Endothelial cell of umbilical vein (primary cell): ENCODE data around the gene INSC. TPM values are rescaled to one million over a fixed set of nuclear protein-coding genes. Genes with fewer than 3 reads are reported as not detected.

ENCODE experiments used
- BruUV-seq: library from RNA; stranded (reverse); fragments of 400-500 nt; replicated peaks from 2 replicates; lab custom pipeline; 2021; lab: Mats Ljungman, UMichigan
- CTCF ChIA-PET: fragments of 300-600, 350-600 bp; sonication (Branson Sonifier 250); formaldehyde crosslinking; loops from one replicate; lab custom pipeline; 2021; ENCODE audit warnings: antibody characterized with exemption, inconsistent platforms; lab: Charles Lee
- POLR2A ChIA-PET: fragments of 300-600, 350-600 bp; sonication (Branson Sonifier 250); formaldehyde crosslinking; loops from one replicate; lab custom pipeline; 2021; ENCODE audit warnings: antibody characterized with exemption, inconsistent platforms; lab: Charles Lee
- DNase-seq: peaks from one replicate; pipeline ENCODE4 v3.0.0-alpha.2; 2011; ENCODE audit warnings: low read depth, low spot score
- FAIRE-seq: peaks from 2 replicates; lab custom pipeline; 2011; peaks lifted over from hg19 to GRCh38; lab: Jason Lieb, UNC
- H2AFZ ChIP-seq: 2 replicates; pipeline ENCODE4 v1.6.0; 2012; ENCODE audit warnings: low read depth, low read length, control low read depth, inconsistent platforms
- H3K27ac ChIP-seq: 2 replicates; pipeline ENCODE4 v1.5.1; 2011; ENCODE audit warnings: low read depth, mild to moderate bottlenecking, control low read depth, low read length, moderate library complexity; ENCODE audit not compliant: insufficient read depth
- H3K27me3 ChIP-seq, 2 experiments: 2 replicates each; pipeline versions ENCODE4 v1.6.0 to v1.6.1; 2011; ENCODE audit warnings: low read length in 2 of 2, mixed read lengths in 1 of 2; ENCODE audit not compliant: control insufficient read depth in 2 of 2, insufficient read depth in 2 of 2
- H3K36me3 ChIP-seq, 2 experiments: 2 replicates in 1 of 2; 3 replicates in 1 of 2; pipeline ENCODE4 v1.5.1; 2011; ENCODE audit warnings: low read length in 2 of 2, mild to moderate bottlenecking in 1 of 2, moderate library complexity in 1 of 2; ENCODE audit not compliant: control insufficient read depth in 2 of 2, insufficient read depth in 2 of 2; ENCODE audit errors: extremely low read depth in 1 of 2
- H3K4me1 ChIP-seq: 3 replicates; pipeline ENCODE4 v1.5.1; 2011; ENCODE audit warnings: mild to moderate bottlenecking, low read length; ENCODE audit not compliant: control insufficient read depth, insufficient read depth; ENCODE audit errors: extremely low read depth
- H3K4me2 ChIP-seq: 2 replicates; pipeline ENCODE4 v1.6.1; 2011; ENCODE audit warnings: low read length, control low read depth, mixed read lengths; ENCODE audit not compliant: insufficient read depth
- H3K4me3 ChIP-seq, 3 experiments: fragments of 200-600 bp in 1 of 3; sonication (generic), shearing (Covaris generic) in 1 of 3; replicated peaks in 1 of 3; 2 replicates each; pipeline ENCODE4 v1.5.1; 2011 to 2016; ENCODE audit warnings: control low read depth in 3 of 3, low read length in 3 of 3, mild to moderate bottlenecking in 2 of 3, inconsistent platforms in 1 of 3, low read depth in 1 of 3, moderate library complexity in 1 of 3; ENCODE audit not compliant: insufficient read depth in 1 of 3
- H3K79me2 ChIP-seq: 2 replicates; pipeline ENCODE4 v1.6.0; 2012; ENCODE audit warnings: low read length, inconsistent platforms; ENCODE audit not compliant: control insufficient read depth, insufficient read depth
- H3K9ac ChIP-seq: replicated peaks from 2 replicates; pipeline ENCODE3; 2011; ENCODE audit warnings: low read length, control low read depth; ENCODE audit not compliant: insufficient read depth; ENCODE audit errors: extremely low read depth
- H3K9me1 ChIP-seq: replicated peaks from 3 replicates; pipeline ENCODE4 v1.6.0; 2011; ENCODE audit warnings: mild to moderate bottlenecking, low read length; ENCODE audit not compliant: control insufficient read depth, insufficient read depth; ENCODE audit errors: extremely low read depth
- H3K9me3 ChIP-seq: replicated peaks from 2 replicates; pipeline ENCODE4 v1.5.1; 2012; ENCODE audit warnings: low read length, inconsistent platforms; ENCODE audit not compliant: control insufficient read depth, insufficient read depth
- H4K20me1 ChIP-seq: replicated peaks from 2 replicates; pipeline ENCODE3; 2011; ENCODE audit warnings: mild to moderate bottlenecking, low read length; ENCODE audit not compliant: control insufficient read depth, insufficient read depth; ENCODE audit errors: extremely low read depth
- EZH2 ChIP-seq: IDR thresholded peaks from 2 replicates; pipeline ENCODE4 v1.6.1; 2012; ENCODE audit warnings: borderline replicate concordance, low read depth, mild to moderate bottlenecking, moderate library complexity, low read length, inconsistent platforms; ENCODE audit not compliant: severe bottlenecking
- FOS ChIP-seq: IDR thresholded peaks from 2 replicates; pipeline ENCODE4 v1.6.1; 2011; ENCODE audit warnings: mild to moderate bottlenecking, low read length, moderate library complexity, borderline replicate concordance; ENCODE audit not compliant: insufficient read depth
- GATA2 ChIP-seq: IDR thresholded peaks from 2 replicates; pipeline ENCODE4 v1.7.0; 2011; ENCODE audit warnings: low read depth, mild to moderate bottlenecking, moderate library complexity, mixed read lengths, low read length; ENCODE audit not compliant: insufficient read length, insufficient read depth
- JUN ChIP-seq: IDR thresholded peaks from 2 replicates; pipeline ENCODE4 v1.6.1; 2011; ENCODE audit warnings: borderline replicate concordance, low read depth; ENCODE audit not compliant: insufficient read length, insufficient read depth
- MYC ChIP-seq: IDR thresholded peaks from one replicate; pipeline ENCODE4 v1.6.1; 2011; ENCODE audit warnings: mild to moderate bottlenecking, low read depth, low read length
- POLR2A ChIP-seq: IDR thresholded peaks from 2 replicates; pipeline ENCODE4 v1.6.1; 2012; ENCODE audit warnings: low read depth, mild to moderate bottlenecking, control low read depth, low read length
- POLR2AphosphoS5 ChIP-seq: IDR thresholded peaks from 2 replicates; pipeline ENCODE4 v1.6.1; 2012; ENCODE audit warnings: low read depth, mild to moderate bottlenecking, control low read depth, low read length, moderate library complexity; ENCODE audit not compliant: insufficient read depth
- dilution Hi-C: fragments of 300-500 bp; cut with MboI; formaldehyde crosslinking; loops from one replicate; pipeline ENCODE4 v1.15.0; 2019; ENCODE audit warnings: low sequenced_read_pairs; ENCODE audit not compliant: extremely low pct_ligation_motif_present
- intact Hi-C: fragments of 100-400 bp; cut with micrococcal nuclease; formaldehyde crosslinking; loops from one replicate; pipeline ENCODE4 v1.10.0; 2022
- polyA plus RNA-seq, 4 experiments: library from polyadenylated mRNA; depleted of rRNA in 3 of 4; stranded (reverse) in 3 of 4; unstranded in 1 of 4; fragments of >200 nt; gene quantifications; 2 replicates each; pipeline versions ENCODE4 v1.2.1 to v1.2.3, GENCODE V29; 2011 to 2012; ENCODE audit warnings: missing spikeins in 1 of 4
- total RNA-seq: library from RNA; stranded (reverse); gene quantifications from 2 replicates; pipeline ENCODE4 v1.2.3, GENCODE V29; 2021
- TF ChIP-seq, protein P1 (sequence below), 2 donors: IDR thresholded peaks; 1 replicate in 1 of 2; 2 replicates in 1 of 2; pipeline ENCODE4 v1.5.1; 2011; ENCODE audit warnings: low read length in 2 of 2, mild to moderate bottlenecking in 2 of 2, moderate library complexity in 2 of 2, control low read depth in 1 of 2, inconsistent platforms in 1 of 2, low read depth in 1 of 2; ENCODE audit not compliant: insufficient read depth in 1 of 2; ENCODE audit errors: extremely low read depth in 1 of 2
- TF ChIP-seq, protein P2 (sequence below): IDR thresholded peaks from 2 replicates; pipeline ENCODE4 v1.6.1; 2011; ENCODE audit not compliant: insufficient read depth, insufficient read length

The INSC gene
- total and polyA plus RNA-seq, 2 donors (not counting 3 experiments of a cell fraction or from before 2014, with no cell fraction given): not detected

DNA sequence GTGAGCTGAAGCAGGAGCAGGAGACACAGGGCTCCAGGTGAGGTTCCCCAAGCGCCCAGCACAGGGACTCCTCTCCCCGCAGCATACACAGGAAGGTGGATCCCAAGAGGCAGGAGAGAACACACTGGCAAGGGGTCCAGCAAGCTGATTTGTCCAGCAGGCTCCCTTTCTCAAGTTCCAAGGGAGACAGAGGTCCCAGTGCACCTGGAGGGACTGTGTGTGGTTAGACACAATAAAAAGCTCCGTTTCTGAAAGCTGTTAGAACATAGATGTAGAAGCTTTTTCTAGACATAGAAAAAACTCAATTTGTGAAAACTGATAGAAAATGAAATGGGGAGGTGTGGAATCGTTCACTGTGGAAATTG is 39.6 kb upstream of the INSC start:
- Histone ChIP-seq H3K79me2 (no peaks in the 10 kb centered on the region), H3K27me3 (peaks cover 15 to 18% of the 10 kb centered on the region in 2 experiments), H3K9me1 (no peaks in the 10 kb centered on the region), H3K4me2 (no peak overlapping the region), H3K27ac (no peak overlapping the region), H2AFZ (no peak overlapping the region), H3K4me3 (no peak overlapping the region), H3K9me3 (no peaks in the 10 kb centered on the region), H3K36me3 (no peaks in the 10 kb centered on the region), H3K9ac (no peak overlapping the region), H3K4me1 (no peaks in the 10 kb centered on the region), H4K20me1 (no peaks in the 10 kb centered on the region)
- TF ChIP-seq, protein P1, sequence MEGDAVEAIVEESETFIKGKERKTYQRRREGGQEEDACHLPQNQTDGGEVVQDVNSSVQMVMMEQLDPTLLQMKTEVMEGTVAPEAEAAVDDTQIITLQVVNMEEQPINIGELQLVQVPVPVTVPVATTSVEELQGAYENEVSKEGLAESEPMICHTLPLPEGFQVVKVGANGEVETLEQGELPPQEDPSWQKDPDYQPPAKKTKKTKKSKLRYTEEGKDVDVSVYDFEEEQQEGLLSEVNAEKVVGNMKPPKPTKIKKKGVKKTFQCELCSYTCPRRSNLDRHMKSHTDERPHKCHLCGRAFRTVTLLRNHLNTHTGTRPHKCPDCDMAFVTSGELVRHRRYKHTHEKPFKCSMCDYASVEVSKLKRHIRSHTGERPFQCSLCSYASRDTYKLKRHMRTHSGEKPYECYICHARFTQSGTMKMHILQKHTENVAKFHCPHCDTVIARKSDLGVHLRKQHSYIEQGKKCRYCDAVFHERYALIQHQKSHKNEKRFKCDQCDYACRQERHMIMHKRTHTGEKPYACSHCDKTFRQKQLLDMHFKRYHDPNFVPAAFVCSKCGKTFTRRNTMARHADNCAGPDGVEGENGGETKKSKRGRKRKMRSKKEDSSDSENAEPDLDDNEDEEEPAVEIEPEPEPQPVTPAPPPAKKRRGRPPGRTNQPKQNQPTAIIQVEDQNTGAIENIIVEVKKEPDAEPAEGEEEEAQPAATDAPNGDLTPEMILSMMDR (IDR thresholded peaks at IDR 0.05; ENCODE audit: extremely low read depth in 1 of 2, insufficient read depth in 1 of 2, low read depth in 1 of 2, low read length in 2 of 2): no peak
- TF ChIP-seq GATA2: no peak
- no peak for TF ChIP-seq MYC
- no peak for TF ChIP-seq POLR2A
- TF ChIP-seq FOS: no peak
- TF ChIP-seq, protein P2, sequence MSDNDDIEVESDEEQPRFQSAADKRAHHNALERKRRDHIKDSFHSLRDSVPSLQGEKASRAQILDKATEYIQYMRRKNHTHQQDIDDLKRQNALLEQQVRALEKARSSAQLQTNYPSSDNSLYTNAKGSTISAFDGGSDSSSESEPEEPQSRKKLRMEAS: no peak
- no peak for TF ChIP-seq POLR2AphosphoS5
- no peak for TF ChIP-seq EZH2
- no peak for TF ChIP-seq JUN
- dilution Hi-C loops (no loop called here), intact Hi-C loops (loop anchor here (1.0 to 5.0 kb wide), 5 partner anchors 100 to 538 kb away; no protein-coding TSS in a partner anchor)
- BruUV-seq: no TSS peak
- CTCF ChIA-PET: interaction anchor here (0.6 to 4.4 kb wide), 16 partner anchors 10 to 538 kb away, joined by 3 to 119 read pairs (median 4); no protein-coding TSS in a partner anchor
- DNase-seq (no peak), FAIRE-seq (no peak)
- POLR2A ChIA-PET: no interaction called here
